GM12878 (cell line): ENCODE data around the gene CORO1C. TPM values are rescaled to one million over a fixed set of nuclear protein-coding genes. Genes with fewer than 3 reads are reported as not detected.
A peak's percentile ranks its signal among the peaks of the same experiment; 100 is the strongest.

Experiments
- ATAC-seq: fragments of 200-7000 bp; cut with Tn5 transposase; 3 replicates; pipeline ENCODE4 v1.9.1; 2020; ENCODE audit warnings: mild to moderate bottlenecking, moderate library complexity
- BruUV-seq: library from RNA; stranded (reverse); fragments of 400-500 nt; replicated peaks from 2 replicates; lab custom pipeline; 2021; lab: Mats Ljungman, UMichigan
- CTCF ChIA-PET: fragments of 300-600 bp; sonication (Branson Sonifier 250); formaldehyde crosslinking; extraction: SDS; loops from one replicate; lab custom pipeline; 2021; ENCODE audit warnings: inconsistent platforms; lab: Yijun Ruan, JAX
- POLR2A ChIA-PET: fragments of 350-600 bp; formaldehyde crosslinking; extraction: SDS; loops from one replicate; lab custom pipeline; 2021; ENCODE audit warnings: inconsistent platforms; lab: Charles Lee
- RAD21 ChIA-PET: fragments of 300-600 bp; sonication (Branson Sonifier 250); formaldehyde crosslinking; loops from one replicate; lab custom pipeline; 2023; ENCODE audit warnings: antibody characterized with exemption; ENCODE audit not compliant: unreplicated experiment; lab: Charles Lee
- SMC1A ChIA-PET: fragments of 300-600 bp; sonication (Branson Sonifier 250); formaldehyde crosslinking; loops from one replicate; lab custom pipeline; 2023; ENCODE audit not compliant: unreplicated experiment, uncharacterized antibody; lab: Charles Lee
- DNase-seq: peaks from one replicate; pipeline ENCODE4 v3.0.0-alpha.2; 2011; ENCODE audit warnings: low read depth, low spot score
- FAIRE-seq: peaks from 3 replicates; lab custom pipeline; 2011; peaks lifted over from hg19 to GRCh38; lab: Jason Lieb, UNC
- H2AFZ ChIP-seq: 2 replicates; pipeline ENCODE4 v1.6.0; 2011; ENCODE audit warnings: low read depth, low read length, control low read depth; ENCODE audit not compliant: control insufficient read depth
- H3K27ac ChIP-seq: 2 replicates; pipeline ENCODE4 v1.5.1; 2011; ENCODE audit warnings: control low read depth; ENCODE audit not compliant: control insufficient read depth, insufficient read depth
- H3K27me3 ChIP-seq, 2 experiments: replicated peaks in 1 of 2; 2 replicates each; pipeline versions ENCODE4 v1.6.0 to v1.6.1; 2011; ENCODE audit warnings: low read length in 1 of 2; ENCODE audit not compliant: control insufficient read depth in 2 of 2, insufficient read depth in 2 of 2
- H3K36me3 ChIP-seq, 2 experiments: 2 replicates each; pipeline ENCODE4 v1.5.1; 2011; ENCODE audit warnings: low read length in 1 of 2; ENCODE audit not compliant: control insufficient read depth in 2 of 2, insufficient read depth in 2 of 2
- H3K4me1 ChIP-seq: 2 replicates; pipeline ENCODE4 v1.6.1; 2011; ENCODE audit warnings: mild to moderate bottlenecking, low read length, moderate library complexity, mixed read lengths; ENCODE audit not compliant: control insufficient read depth, insufficient read depth
- H3K4me2 ChIP-seq: 2 replicates; pipeline ENCODE4 v1.6.0; 2011; ENCODE audit warnings: control low read depth; ENCODE audit not compliant: control insufficient read depth, insufficient read depth
- H3K4me3 ChIP-seq: fragments of 200-600 bp; sonication (generic); 2 replicates; pipeline ENCODE4 v1.5.1; 2016
- H3K79me2 ChIP-seq: 2 replicates; pipeline ENCODE4 v1.6.0; 2011; ENCODE audit warnings: low read length; ENCODE audit not compliant: control insufficient read depth, insufficient read depth
- H3K9ac ChIP-seq: 2 replicates; pipeline ENCODE4 v1.8.0; 2011; ENCODE audit warnings: low read length, control low read depth, mixed read lengths; ENCODE audit not compliant: control insufficient read depth, insufficient read depth
- H3K9me3 ChIP-seq: replicated peaks from 3 replicates; pipeline ENCODE4 v1.5.1; 2011; ENCODE audit warnings: mild to moderate bottlenecking, low read length; ENCODE audit not compliant: control insufficient read depth, insufficient read depth
- H4K20me1 ChIP-seq: 2 replicates; pipeline ENCODE4 v1.6.0; 2011; ENCODE audit not compliant: control insufficient read depth, insufficient read depth
- ASH2L ChIP-seq: fragments of 300-600, 200-600 bp; sonication (generic); IDR thresholded peaks from 2 replicates; pipeline ENCODE4 v1.6.1; 2017; ENCODE audit warnings: low read depth, mild to moderate bottlenecking, borderline replicate concordance
- CHD2 ChIP-seq: IDR thresholded peaks from 2 replicates; pipeline ENCODE4 v1.6.1; 2011; ENCODE audit warnings: low read depth, low read length, improper control_type of control experiment, borderline replicate concordance
- DPF2 ChIP-seq: fragments of 450-650 bp; IDR thresholded peaks from 2 replicates; pipeline ENCODE4 v1.6.1; 2017; ENCODE audit warnings: mild to moderate bottlenecking
- HDAC2 ChIP-seq: fragments of 200-600 bp; sonication (generic); IDR thresholded peaks from 2 replicates; pipeline ENCODE4 v1.6.1; 2017
- MYB ChIP-seq: fragments of 150-350 bp; IDR thresholded peaks from 2 replicates; pipeline ENCODE4 v1.6.1; 2014; ENCODE audit warnings: mild to moderate bottlenecking, low read depth, low read length, borderline replicate concordance
- NFYA ChIP-seq: IDR thresholded peaks from 2 replicates; pipeline ENCODE4 v1.6.1; 2011; ENCODE audit warnings: low read depth, mild to moderate bottlenecking, low read length, improper control_type of control experiment, borderline replicate concordance
- PKNOX1 ChIP-seq: fragments of 450-650 bp; IDR thresholded peaks from 2 replicates; pipeline ENCODE4 v1.6.1; 2016; ENCODE audit warnings: mild to moderate bottlenecking
- RB1 ChIP-seq: fragments of 450-650 bp; formaldehyde crosslinking; IDR thresholded peaks from 2 replicates; pipeline ENCODE4 v1.6.1; 2017; ENCODE audit warnings: mild to moderate bottlenecking, borderline replicate concordance
- YY1 ChIP-seq: IDR thresholded peaks from 2 replicates; pipeline ENCODE4 v1.6.1; 2011; ENCODE audit warnings: low read depth, mild to moderate bottlenecking, low read length
- ZNF384 ChIP-seq: IDR thresholded peaks from 2 replicates; pipeline ENCODE4 v1.6.1; 2012; ENCODE audit warnings: low read depth, mild to moderate bottlenecking, low read length, improper control_type of control experiment, borderline replicate concordance
- ZSCAN29 ChIP-seq: fragments of 450-650 bp; IDR thresholded peaks from 2 replicates; pipeline ENCODE4 v1.6.1; 2017; ENCODE audit warnings: mild to moderate bottlenecking, moderate library complexity
- WGBS: methylation state at CpG from one replicate; pipeline ENCODE4 v1.1.6; 2016; ENCODE audit warnings: low lambda C conversion rate; ENCODE audit not compliant: insufficient replicate concordance, insufficient coverage; ENCODE audit errors: missing lambda C conversion rate; 5-methylcytosine and 5-hydroxymethylcytosine counted together
- in situ Hi-C: fragments of 300-500 bp; cut with MboI; formaldehyde crosslinking; loops from 9 replicates; pipeline ENCODE4 v1.14.3; 2018; ENCODE audit warnings: mixed read lengths
- intact Hi-C: fragments of 100-400 bp; cut with micrococcal nuclease; formaldehyde crosslinking; loops from one replicate; pipeline ENCODE4 v1.14.2; 2022; ENCODE audit not compliant: unreplicated experiment
- polyA plus RNA-seq, 11 experiments: library from polyadenylated mRNA; depleted of rRNA in 4 of 11; unstranded in 6 of 11; stranded (reverse) in 5 of 11; fragments of >200 nt; fragmentation: Nextera tagmentation in 4 of 11; fragmentation: Illumina TruSeq in 1 of 11; extraction: Ambion mirVana in 4 of 11; extraction: Trizol in 1 of 11; gene quantifications; 1 replicate in 1 of 11; 2 replicates in 10 of 11; pipeline versions ENCODE4 v1.2.1 to v1.2.3, GENCODE V29; 2011 to 2016; ENCODE audit warnings: inconsistent platforms in 2 of 11, missing spikeins in 2 of 11, low read depth in 1 of 11
- total RNA-seq, 4 experiments: library from RNA; depleted of rRNA in 3 of 4; stranded (reverse); fragments of >200 nt in 3 of 4; fragmentation: Illumina TruSeq in 1 of 4; extraction: Trizol in 1 of 4; gene quantifications; 2 replicates each; pipeline versions ENCODE4 v1.2.1 to v1.2.3, GENCODE V29; 2013 to 2021

The CORO1C gene
- total and polyA plus RNA-seq, 10 of the 15 experiments (the other 5 are each of a cell fraction or from before 2014, with no cell fraction given): 52.7 to 254 (median 171) TPM

GRCh38 chr12:108690542-108691174 is 40.7 kb downstream of the CORO1C start:
- no peaks in the 10 kb centered on the region for H4K20me1 ChIP-seq
- H3K27me3 ChIP-seq: no peaks in the 10 kb centered on the region
- H3K27ac ChIP-seq: peak overlapping the region; percentile 97
- H2AFZ ChIP-seq: no peak overlapping the region
- peak overlapping the region; percentile 74 for H3K4me2 ChIP-seq
- 64% methylated on average over 4 of the region's 4 CpGs for WGBS
- CTCF ChIA-PET: interaction anchor here (0.5 to 3.8 kb wide), 25 partner anchors 8 to 1323 kb away, joined by 3 to 38 read pairs (median 4); partner anchors contain the start of genes CORO1C and SELPLG
- BruUV-seq: no TSS peak
- SMC1A ChIA-PET: interaction anchor here (0.7 to 10.6 kb wide), 33 partner anchors 8 to 260 kb away, joined by 3 to 215 read pairs (median 5); no protein-coding TSS in a partner anchor
- TF ChIP-seq NFYA (no peak), YY1 (peak; percentile 55; the same call in 1 of the 2 replicates), ASH2L (no peak), HDAC2 (no peak)
- intact Hi-C loops: loop anchor here (2.0 kb wide), 2 partner anchors 40 to 58 kb away; partner anchors contain the start of genes CORO1C and SELPLG
- peaks cover 2 to 9% of the 10 kb centered on the region in 2 experiments; a peak in 2 of 4 replicates for H3K36me3 ChIP-seq
- peaks cover 67% of the 10 kb centered on the region for H3K4me1 ChIP-seq
- no peak for DNase-seq
- no peak for FAIRE-seq
- RAD21 ChIA-PET: interaction anchor here (0.6 to 7.7 kb wide), 21 partner anchors 11 to 817 kb away, joined by 3 to 69 read pairs (median 6); no protein-coding TSS in a partner anchor
- POLR2A ChIA-PET: interaction anchor here (0.6 to 2.9 kb wide), 14 partner anchors 11 to 215 kb away, joined by 3 to 13 read pairs (median 4); no protein-coding TSS in a partner anchor
- ATAC-seq: no peak; the same call in 2 of the 3 replicates
- peaks cover 92% of the 10 kb centered on the region for H3K79me2 ChIP-seq
- H3K4me3 ChIP-seq: peak overlapping the region; percentile 62; the same call in 1 of the 2 replicates
- in situ Hi-C loops: no loop called here
- peak overlapping the region; percentile 80 for H3K9ac ChIP-seq
- H3K9me3 ChIP-seq: peaks cover 2% of the 10 kb centered on the region; the same call in 2 of the 3 replicates

GRCh38 chr12:108690191-108690518 is 41.2 kb downstream of the CORO1C start:
- in situ Hi-C loops (no loop called here), intact Hi-C loops (loop anchor here (2.0 kb wide), 2 partner anchors 41 to 57 kb away; partner anchors contain the start of genes CORO1C and SELPLG)
- ChIA-PET CTCF (interaction anchor here (0.7 to 3.8 kb wide), 22 partner anchors 9 to 162 kb away, joined by 3 to 38 read pairs (median 4); partner anchors contain the start of genes CORO1C and SELPLG), RAD21 (interaction anchor here (0.7 to 7.7 kb wide), 16 partner anchors 11 to 259 kb away, joined by 3 to 69 read pairs (median 8); no protein-coding TSS in a partner anchor), SMC1A (interaction anchor here (0.9 to 10.6 kb wide), 31 partner anchors 9 to 261 kb away, joined by 3 to 215 read pairs (median 5); no protein-coding TSS in a partner anchor), POLR2A (interaction anchor here (0.6 to 2.9 kb wide), 12 partner anchors 11 to 215 kb away, joined by 3 to 13 read pairs (median 4); no protein-coding TSS in a partner anchor)
- H3K79me2 ChIP-seq: peaks cover 92% of the 10 kb centered on the region
- TF ChIP-seq ZNF384 (0 out of 2 replicates have a peak, but pooled peaks have one; percentile 1), DPF2 (no peak), CHD2 (0 out of 2 replicates have a peak, but pooled peaks have one; percentile 17), MYB (no peak), RB1 (0 out of 2 replicates have a peak, but pooled peaks have one; percentile 29), PKNOX1 (peak; percentile 57), ZSCAN29 (no peak)
- H3K27me3 ChIP-seq: no peaks in the 10 kb centered on the region
- peak overlapping the region; percentile 97 for H3K27ac ChIP-seq
- H4K20me1 ChIP-seq: no peaks in the 10 kb centered on the region
- FAIRE-seq (no peak), ATAC-seq (peak; percentile 13), DNase-seq (no peak)
- H3K36me3 ChIP-seq: peaks cover 2 to 7% of the 10 kb centered on the region in 2 experiments; a peak in 2 of 4 replicates
- peak overlapping the region; percentile 80 for H3K9ac ChIP-seq
- H3K4me2 ChIP-seq: peak overlapping the region; percentile 62
- H3K9me3 ChIP-seq: peaks cover 2% of the 10 kb centered on the region; the same call in 2 of the 3 replicates
- peaks cover 71% of the 10 kb centered on the region for H3K4me1 ChIP-seq
- H3K4me3 ChIP-seq: peak overlapping the region; percentile 62
- H2AFZ ChIP-seq: no peak overlapping the region; the same call in 1 of the 2 replicates
- BruUV-seq: no TSS peak
